ENCODE data around the gene KCNK4.
"Not testable (repeated sequence)": the region's sequence is repeated elsewhere in the genome, so short reads cannot be mapped to it uniquely, and the experiment has no call there.

Gene KCNK4

DNA sequence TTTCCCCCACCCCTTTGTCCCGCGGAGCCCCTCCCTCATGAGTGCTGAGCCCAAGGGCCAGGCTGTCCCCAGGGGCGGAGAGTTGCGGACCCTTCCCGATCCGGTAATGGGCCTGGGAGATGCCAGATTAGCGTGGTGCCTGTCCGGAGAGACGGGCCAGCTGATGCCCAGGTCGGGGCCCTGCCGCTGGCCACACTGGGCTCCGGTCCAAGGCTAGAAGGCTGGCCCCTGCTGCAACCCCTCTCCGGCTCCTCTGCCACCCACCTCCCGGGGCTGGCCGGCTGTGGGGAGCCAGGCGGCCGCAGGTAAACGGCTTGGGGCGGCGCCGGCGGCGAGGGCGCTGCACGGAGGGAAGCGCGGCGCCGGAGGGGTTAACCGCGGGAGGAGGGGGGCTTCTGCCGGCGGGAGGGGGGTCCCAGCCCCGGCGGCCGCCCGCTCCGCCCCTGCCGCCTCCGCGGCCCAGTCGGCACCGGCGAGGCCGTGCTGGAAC, at the start of gene KCNK4:
TSS of gene KCNK4 (plus strand) at position 41 of the 490 bp plus-strand sequence. CDS start 1,717 bp downstream, outside the sequence.
- no peak for DNase-seq

DNA sequence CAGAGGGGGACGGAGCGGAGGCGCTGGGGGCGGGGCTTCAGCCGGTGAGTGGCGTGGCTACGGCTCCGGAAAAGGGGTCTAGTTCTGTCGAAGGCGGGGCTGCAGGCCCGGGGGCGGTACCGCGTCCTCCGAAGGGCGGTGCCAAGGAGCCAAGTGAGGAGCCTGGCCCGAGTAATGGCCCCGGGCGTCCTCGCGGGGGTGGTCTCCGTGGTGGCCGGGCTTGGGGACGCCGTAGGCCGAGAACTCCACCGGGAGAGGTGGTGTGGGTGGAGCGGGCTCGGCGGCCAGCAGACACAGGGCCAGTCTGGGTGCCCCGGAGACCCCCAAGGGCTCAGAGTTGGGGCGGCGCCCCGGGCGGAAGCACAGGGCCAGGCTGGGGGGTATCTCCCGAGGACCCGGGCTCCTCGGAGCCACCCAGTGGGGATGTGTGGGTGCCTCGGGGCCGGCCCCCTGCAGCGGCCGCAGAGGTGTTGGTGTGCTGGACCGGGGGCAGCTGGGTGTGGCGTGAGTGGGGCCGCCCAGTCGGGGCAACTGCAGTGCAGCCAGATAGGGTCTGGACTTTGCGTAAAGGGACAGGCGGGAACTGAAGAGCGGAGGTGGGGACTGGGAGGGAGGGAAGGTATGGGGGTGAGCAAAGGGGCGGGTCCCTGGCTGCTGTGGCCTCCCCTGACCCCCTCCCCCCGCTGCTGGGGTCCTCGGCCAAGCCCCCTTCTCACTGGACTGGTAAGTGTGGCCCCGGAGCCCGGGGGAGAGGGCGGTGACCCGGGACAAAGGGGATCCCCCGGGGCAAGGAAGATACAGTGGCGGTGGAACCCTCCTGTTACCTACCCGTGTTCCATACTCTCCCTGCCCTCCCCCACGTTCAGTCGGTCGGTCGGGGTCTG, 49.4 kb upstream of the KCNK4 start:
- DNase-seq = no peak

- no peak for DNase-seq
Measured at GRCh38 chr11:64243236-64243854, 47.8 kb upstream of the KCNK4 start.

- no peak for DNase-seq
Measured at GRCh38 chr11:64244107-64244506, 47.0 kb upstream of the KCNK4 start.

- DNase-seq = no peak
Measured at GRCh38 chr11:64244966-64245365, 46.1 kb upstream of the KCNK4 start.

GRCh38 chr11:64245401-64245796, 45.7 kb upstream of the KCNK4 start:
- no peak for DNase-seq

DNA sequence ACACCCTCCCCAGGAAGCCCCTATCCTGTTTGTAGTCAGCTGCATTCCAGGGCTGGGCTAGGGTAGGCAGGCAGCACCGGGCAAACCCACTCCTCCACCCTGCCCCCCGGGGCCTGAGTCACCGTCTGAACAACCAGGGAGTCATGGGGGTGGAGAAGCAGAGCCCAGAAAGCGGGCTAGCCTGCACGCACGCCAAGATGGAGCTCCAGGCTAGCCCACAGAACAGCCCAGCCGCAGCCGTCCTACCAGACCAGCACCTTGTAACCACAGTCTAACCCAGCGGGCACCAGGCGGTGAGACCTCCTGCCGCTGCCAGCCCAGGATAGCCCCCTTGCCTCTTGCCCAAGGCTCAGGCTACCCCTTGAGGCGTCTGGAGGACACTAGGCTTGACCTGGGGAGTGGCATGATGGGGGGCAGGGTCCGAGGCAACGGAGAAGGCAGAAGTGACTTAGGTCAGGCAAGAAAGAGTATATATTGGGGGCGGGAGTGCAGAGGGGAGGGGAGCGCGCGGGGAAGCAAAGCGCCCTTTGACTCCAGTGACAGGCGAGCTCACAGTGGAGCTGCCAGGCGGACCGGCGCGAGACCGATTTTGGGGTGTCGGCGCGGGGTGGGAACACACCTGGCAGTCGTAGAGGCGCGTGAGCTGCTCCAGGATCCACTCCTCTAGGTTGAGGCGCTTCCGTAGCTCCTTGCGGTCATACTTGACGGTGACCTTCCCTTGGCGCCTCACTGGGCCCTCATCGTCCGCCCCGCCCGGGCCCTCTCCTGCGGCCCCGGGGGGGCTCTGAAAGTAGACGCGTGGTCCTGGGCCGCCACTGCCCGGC, 45.1 kb upstream of the KCNK4 start:
- no peak for DNase-seq

- DNase-seq = not testable (repeated sequence)
Measured at GRCh38 chr11:64246621-64246870, 44.6 kb upstream of the KCNK4 start.

DNA sequence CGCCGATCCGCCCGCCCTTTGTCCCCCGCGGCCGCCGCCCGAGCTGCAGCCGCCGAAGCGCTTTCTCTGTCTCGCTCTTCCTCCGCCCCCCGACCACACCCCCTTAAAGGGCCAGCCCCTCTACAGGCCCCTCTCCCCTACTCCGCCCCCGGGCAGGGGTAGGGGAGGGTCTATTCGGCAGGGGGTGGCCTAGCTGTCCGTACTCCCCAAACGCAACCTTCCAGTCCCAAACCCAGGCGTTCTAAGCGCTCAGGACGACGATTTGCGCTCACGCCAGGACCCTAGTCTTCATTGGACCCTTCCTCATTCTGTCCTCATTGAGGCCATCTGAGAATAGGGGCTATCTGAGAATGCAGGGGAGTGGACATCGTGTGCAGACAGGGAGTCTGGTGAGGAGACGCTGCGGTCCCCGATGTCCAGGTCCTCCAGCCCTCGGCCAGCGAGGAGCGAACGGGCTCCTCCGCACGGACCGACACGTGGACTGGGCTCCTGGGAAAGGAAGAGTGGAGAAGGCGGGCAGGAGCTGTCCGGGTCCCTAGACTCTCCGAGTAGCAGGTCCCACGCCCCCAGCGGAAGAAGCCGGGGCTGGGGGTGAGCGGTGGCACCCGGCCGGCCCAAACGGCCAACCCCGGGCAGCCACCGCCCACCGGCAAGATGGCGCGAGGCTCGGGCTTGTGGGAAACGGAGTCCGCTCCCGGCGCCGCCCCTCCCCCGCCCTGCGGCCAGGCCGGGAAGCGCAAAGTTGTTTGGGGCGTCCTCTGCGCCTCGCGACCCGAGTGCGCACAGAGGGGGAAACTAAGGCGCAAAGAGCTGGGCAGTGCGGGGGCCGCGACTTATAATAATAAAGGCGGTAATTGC, 44.0 kb upstream of the KCNK4 start, which contains the start of gene PPP1R14B:
TSS of gene PPP1R14B (minus strand) at position 73 of the 858 bp plus-strand sequence. CDS start 270 bp downstream, outside the sequence.
- peak; percentile 91 to 92 for DNase-seq

DNA sequence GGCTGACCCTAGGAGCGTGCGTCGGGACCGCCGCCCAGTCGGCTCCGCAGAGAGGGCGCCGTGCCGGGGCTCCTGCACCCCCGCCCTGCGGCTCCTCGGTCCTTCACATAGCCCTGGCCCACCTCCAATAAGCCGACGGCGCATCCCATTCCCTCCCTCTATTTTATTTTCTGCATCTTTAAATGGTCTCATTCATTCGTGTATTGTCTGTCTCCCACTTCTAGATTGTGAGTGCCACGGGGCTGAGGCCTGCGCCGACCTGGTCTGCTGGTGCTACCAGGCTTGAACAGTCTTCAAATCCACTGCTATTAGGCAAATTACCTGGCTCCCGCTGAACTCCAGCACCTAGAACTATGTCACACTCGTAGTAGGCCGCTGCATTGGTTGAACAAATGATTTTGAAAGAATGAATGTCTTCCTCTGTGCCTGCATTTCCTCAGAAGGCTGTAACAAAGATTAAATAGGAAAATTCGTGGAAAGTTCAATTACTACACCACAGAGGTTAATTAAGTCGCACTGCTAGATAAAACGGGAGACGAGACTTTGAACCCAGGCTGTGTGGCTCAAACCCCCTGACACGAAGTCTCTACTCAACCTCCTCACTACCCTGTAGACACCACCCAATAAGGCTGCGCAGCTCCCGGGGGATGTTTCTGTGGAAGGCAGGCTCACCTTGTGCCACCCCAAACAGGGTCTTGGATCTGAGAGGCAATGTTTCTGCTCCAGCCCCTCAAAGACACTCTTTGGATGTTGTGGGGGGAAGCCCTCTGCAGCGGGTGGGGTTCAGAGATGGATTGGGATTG, 43.2 kb upstream of the KCNK4 start:
- DNase-seq = no peak

- no peak for DNase-seq
Measured at GRCh38 chr11:64248578-64248977, 42.5 kb upstream of the KCNK4 start.

DNA sequence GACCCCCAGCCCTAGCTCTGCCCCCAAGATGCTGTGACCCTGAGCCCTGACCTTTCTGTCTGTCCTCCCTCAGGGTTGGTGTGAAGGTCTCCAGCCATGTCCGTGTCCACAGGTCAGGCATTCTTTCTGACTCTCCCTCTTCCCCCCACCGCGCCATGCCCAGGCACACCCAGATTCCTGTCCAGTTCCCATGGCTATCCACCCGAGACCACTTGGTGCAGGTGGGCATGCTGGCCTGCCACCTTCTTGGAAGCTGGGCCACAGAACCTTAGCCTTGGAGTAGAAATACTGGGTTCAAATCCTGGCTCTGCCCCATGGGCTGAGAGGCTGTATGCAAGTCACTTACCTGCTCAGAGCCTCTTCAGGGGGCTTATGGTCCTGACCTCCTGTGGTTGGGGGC, 42.1 kb upstream of the KCNK4 start:
- DNase-seq = no peak

DNA sequence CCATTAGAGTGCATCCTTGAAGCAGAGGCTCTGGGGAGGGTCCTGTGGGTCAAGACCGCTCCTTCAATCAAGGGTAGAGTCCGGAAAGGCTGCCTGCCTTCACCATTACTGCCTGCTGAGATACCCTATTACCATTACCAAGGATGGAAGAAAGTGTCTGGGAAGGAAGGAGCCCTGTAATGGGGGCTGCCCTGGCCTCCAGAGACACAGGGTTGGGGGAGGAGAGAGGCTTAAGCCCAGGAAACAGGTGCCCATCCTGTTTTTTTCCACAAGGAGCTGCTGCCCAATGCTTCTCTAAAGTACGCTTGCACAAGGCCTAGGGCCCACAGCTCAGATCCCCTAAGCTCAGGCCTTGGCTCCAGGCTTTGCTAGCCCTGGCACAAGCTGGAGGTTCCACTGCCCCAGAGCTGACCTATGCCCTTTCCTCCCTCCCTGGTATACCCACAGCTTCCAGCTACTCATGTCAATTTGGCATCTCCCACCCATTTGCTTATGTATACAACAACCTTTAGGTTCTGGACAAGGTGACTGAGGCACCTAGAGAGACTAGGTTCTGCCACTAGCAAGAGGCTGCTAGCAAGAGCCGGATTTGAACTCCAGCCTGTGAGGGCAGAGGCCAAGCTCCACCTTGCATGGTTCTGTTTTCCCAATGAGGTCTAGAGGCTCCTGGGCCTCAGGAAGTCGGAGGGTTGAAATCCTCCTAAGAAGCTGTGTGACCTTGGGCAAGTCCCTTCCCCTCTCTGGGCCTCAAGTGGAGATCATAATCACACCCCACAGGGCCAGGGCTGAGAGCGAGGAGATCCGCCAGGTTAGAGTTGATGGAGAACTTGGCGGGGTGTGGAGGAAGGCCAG, 41.3 kb upstream of the KCNK4 start:
- DNase-seq = no peak

GRCh38 chr11:64250415-64251015, 40.6 kb upstream of the KCNK4 start:
- no peak for DNase-seq

DNA sequence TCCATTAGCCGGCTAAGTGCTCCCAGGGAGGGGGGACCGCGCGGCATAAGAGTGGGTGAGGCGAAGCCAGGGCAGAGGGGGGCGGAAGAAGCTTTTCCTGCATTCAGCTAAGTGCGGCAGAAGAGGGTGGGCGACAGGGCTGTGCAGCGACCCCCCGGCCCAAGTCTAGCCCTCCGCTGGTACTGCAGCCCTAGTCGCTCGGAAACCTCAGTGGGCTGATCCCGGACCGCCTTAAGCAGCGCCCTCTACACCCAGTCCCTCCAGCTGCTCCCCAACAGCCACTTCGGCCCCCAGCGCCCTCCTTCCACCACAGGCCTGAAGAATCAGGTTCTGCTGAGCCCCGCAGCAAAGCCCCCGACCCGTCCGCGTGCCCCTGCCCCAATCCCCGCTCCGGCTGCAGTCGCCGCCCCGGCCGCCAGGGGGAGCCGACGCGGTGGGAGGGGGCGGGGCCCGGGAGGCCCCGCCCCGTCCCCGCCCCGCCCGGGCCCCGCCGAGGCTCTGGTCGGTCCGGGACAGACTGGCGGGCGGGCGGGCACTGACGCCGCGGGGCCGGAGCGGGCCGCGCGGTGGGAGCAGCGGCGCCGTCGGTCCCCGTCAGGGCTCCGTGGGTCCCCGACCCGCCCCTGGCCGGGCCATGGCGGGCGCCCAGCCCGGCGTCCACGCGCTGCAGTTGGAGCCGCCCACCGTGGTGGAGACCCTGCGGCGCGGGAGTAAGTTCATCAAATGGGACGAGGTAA, 39.9 kb upstream of the KCNK4 start, which contains the start of gene PLCB3:
TSS of gene PLCB3 (plus strand) at position 515 of the 737 bp plus-strand sequence. CDS start at position 635, 120 bp downstream.
- peak; percentile 38 to 58 for DNase-seq

DNA sequence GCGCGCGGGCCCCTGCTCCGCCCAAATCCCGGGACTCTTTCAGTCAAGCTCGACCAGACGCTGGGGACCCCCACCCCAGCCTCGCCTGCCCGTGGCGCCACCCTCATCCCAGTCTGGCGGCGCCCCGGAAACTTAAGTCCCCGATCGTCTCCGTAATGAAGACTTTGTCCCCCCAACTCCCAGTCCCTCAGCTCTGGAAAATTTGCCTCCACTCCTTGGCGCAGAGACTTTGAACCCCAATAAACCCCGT, 39.4 kb upstream of the KCNK4 start:
- no peak for DNase-seq

GRCh38 chr11:64252003-64252872, 38.9 kb upstream of the KCNK4 start:
- no peak for DNase-seq

DNA sequence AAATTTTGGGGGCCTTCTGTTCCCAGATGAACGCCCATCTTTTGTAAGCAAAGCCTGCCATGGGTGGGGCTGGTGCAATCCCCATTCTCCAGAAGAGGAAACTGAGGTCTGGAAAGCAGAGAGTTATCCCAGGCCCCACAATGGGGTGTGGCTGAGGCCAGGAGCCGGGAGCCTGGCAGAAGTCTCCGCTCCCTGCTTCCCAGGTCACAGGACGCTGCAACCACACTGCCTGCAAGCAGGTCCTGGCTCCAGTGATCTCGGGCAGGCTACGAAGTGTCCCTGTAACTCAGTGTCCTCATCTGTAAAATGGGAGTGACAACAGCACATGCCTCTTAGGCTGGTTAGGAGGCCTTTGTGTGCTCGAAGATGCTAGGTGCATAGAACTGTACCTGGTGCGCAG, 38.1 kb upstream of the KCNK4 start:
- DNase-seq = no peak

DNA sequence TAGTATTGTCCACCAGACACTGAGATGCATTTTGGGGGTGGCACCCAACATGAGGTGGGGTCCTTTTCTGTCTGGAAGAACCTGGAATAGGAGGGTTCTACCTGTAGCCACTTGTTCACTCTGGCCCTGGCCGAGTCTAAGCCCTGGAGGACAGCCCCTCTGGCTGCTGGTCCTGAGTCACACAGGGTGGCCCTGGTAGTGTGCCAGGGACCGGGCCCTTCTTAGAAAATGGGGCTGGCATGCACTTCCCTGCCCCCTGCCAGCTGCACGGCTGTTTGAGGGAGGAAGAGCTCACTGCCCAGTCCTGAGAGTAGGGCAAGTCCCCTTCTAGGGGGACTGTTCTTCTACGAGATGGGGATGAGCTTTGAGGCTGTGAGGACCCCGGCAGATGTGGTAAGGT, 37.6 kb upstream of the KCNK4 start:
- no peak for DNase-seq
